ENCODE data around the gene RPS6KL1.

Gene RPS6KL1

GRCh38 chr14:74888164-74889158, 34.6 kb downstream of the RPS6KL1 start:
- DNase-seq (ENCODE audit: low read depth in 2 of 2): no peak

- DNase-seq (ENCODE audit: low read depth in 2 of 2): no peak
Observed at GRCh38 chr14:74886001-74886400, 37.1 kb downstream of the RPS6KL1 start.

- peak in 1 of 2 donors; percentile 30 for DNase-seq (ENCODE audit: low read depth in 2 of 2)
Observed at GRCh38 chr14:74882103-74882920, 40.7 kb downstream of the RPS6KL1 start.

GRCh38 chr14:74881431-74882102, 41.5 kb downstream of the RPS6KL1 start, which contains the start of gene DLST:
TSS of gene DLST (plus strand) at chr14:74881916. CDS start at chr14:74881954, 38 bp downstream.
- DNase-seq (ENCODE audit: low read depth in 2 of 2): peak; percentile 50 to 83

- no peak for DNase-seq (ENCODE audit: low read depth in 2 of 2)
Observed at GRCh38 chr14:74879427-74880182, 43.5 kb downstream of the RPS6KL1 start.

- DNase-seq (ENCODE audit: low read depth in 2 of 2): no peak
Observed at GRCh38 chr14:74875941-74876913, 46.8 kb downstream of the RPS6KL1 start, which contains the start of gene PROX2. TSS of gene PROX2 (minus strand) at chr14:74876145. CDS start at chr14:74863834, 12,311 bp downstream.

GRCh38 chr14:74875204-74875603, 47.9 kb downstream of the RPS6KL1 start:
- DNase-seq (ENCODE audit: low read depth in 2 of 2): no peak

GRCh38 chr14:74871819-74872218, 51.2 kb downstream of the RPS6KL1 start:
- no peak for DNase-seq (ENCODE audit: low read depth in 2 of 2)

- no peak for DNase-seq (ENCODE audit: low read depth in 2 of 2)
Observed at GRCh38 chr14:74868739-74869138, 54.3 kb downstream of the RPS6KL1 start.

GRCh38 chr14:74867673-74868072, 55.4 kb downstream of the RPS6KL1 start:
- DNase-seq (ENCODE audit: low read depth in 2 of 2): peak; percentile 47 to 50

- DNase-seq (ENCODE audit: low read depth in 2 of 2): no peak
Observed at GRCh38 chr14:74866708-74867389, 56.2 kb downstream of the RPS6KL1 start.

GRCh38 chr14:74865156-74865555, 57.9 kb downstream of the RPS6KL1 start:
- DNase-seq (ENCODE audit: low read depth in 2 of 2): no peak

- DNase-seq (ENCODE audit: low read depth in 2 of 2): no peak
Observed at GRCh38 chr14:74864198-74864597, 58.9 kb downstream of the RPS6KL1 start.

- DNase-seq (ENCODE audit: low read depth in 2 of 2): no peak
Observed at GRCh38 chr14:74863274-74863673, 59.8 kb downstream of the RPS6KL1 start.

GRCh38 chr14:74861734-74862090, 61.3 kb downstream of the RPS6KL1 start:
- DNase-seq (ENCODE audit: low read depth in 2 of 2): no peak

- DNase-seq (ENCODE audit: low read depth in 2 of 2): peak; percentile 76 to 88
Observed at GRCh38 chr14:74860899-74861733, 61.9 kb downstream of the RPS6KL1 start.

GRCh38 chr14:74859757-74860552, 63.1 kb downstream of the RPS6KL1 start:
- no peak for DNase-seq (ENCODE audit: low read depth in 2 of 2)
